ENCODE data around the gene RUNX2. TPM values are rescaled to one million over a fixed set of nuclear protein-coding genes. Genes with fewer than 3 reads are reported as not detected.

The RUNX2 gene
- total and polyA plus RNA-seq, 2 donors (not counting 1 experiment from before 2014, with no cell fraction given) = 1.3 to 2.4 TPM

- no peak overlapping the region for H3K4me2 ChIP-seq (replicated peaks; ENCODE audit: low read depth, low read length, poor library complexity, severe bottlenecking)
- H3K27me3 Mint-ChIP-seq = no peaks in the 10 kb centered on the region
These were observed 177.3 kb downstream of the RUNX2 start for GRCh38 chr6:45505470-45505869.

GRCh38 chr6:45507186-45507585 lies 179.1 kb downstream of the RUNX2 start:
- Histone ChIP-seq H3K36me3 (replicated peaks in 1 of 2; ENCODE audit: control extremely low read depth in 1 of 2, control insufficient read depth in 1 of 2, extremely low read depth in 1 of 2, insufficient read depth in 2 of 2, low read length in 1 of 2) (no peaks in the 10 kb centered on the region), H3K4me2 (replicated peaks; ENCODE audit: low read depth, low read length, poor library complexity, severe bottlenecking) (no peak overlapping the region), H3K4me3 (ENCODE audit: control extremely low read depth in 1 of 5, extremely low read depth in 1 of 5, insufficient read depth in 1 of 5, low read depth in 2 of 5, low read length in 4 of 5) (no peak overlapping the region), H3K4me1 (ENCODE audit: control insufficient read depth in 2 of 2, insufficient read depth in 2 of 2, low read length in 2 of 2) (no peaks in the 10 kb centered on the region), H3K27ac (ENCODE audit: low read length in 2 of 2) (no peak overlapping the region), H3K27me3 (replicated peaks in 1 of 4; ENCODE audit: control extremely low read depth in 1 of 4, control insufficient read depth in 3 of 4, insufficient read depth in 4 of 4, low read length in 3 of 4) (no peaks in the 10 kb centered on the region), H4K20me1 (ENCODE audit: control insufficient read depth, insufficient read depth, low read length, poor library complexity, severe bottlenecking) (no peaks in the 10 kb centered on the region), H3K9me3 (ENCODE audit: control extremely low read depth in 1 of 3, control insufficient read depth in 2 of 3, insufficient read depth in 1 of 3, low read length in 2 of 3) (no peaks in the 10 kb centered on the region), H3K9ac (ENCODE audit: low read length) (no peak overlapping the region), H3K79me2 (ENCODE audit: control insufficient read depth, insufficient read depth, low read length) (no peaks in the 10 kb centered on the region), H2AFZ (ENCODE audit: insufficient read depth, low read depth, low read length, poor library complexity, severe bottlenecking) (no peak overlapping the region)
- TF ChIP-seq EZH2 (IDR thresholded peaks at IDR 0.05; ENCODE audit: borderline replicate concordance, insufficient read depth, low read depth, low read length, poor library complexity, severe bottlenecking) (no peak), CTCF (IDR thresholded peaks at IDR 0.05) (no peak)
- no peak overlapping the region for H3K27ac Mint-ChIP-seq
- whole genome bisulfite sequencing (ENCODE audit: insufficient coverage) = no CpG with 5 or more reads among the region's 3 CpGs
- intact Hi-C loops (cut with micrococcal nuclease) = no loop called here
- no peaks in the 10 kb centered on the region for H3K4me1 Mint-ChIP-seq
- ATAC-seq (ENCODE audit: low read depth) (no peak), DNase-seq (no peak)
- H3K27me3 Mint-ChIP-seq = no peaks in the 10 kb centered on the region
- CTCF ChIA-PET = no interaction called here
- POLR2A ChIA-PET = no interaction called here
- no peak overlapping the region for H3K4me3 Mint-ChIP-seq
- no peaks in the 10 kb centered on the region for H3K9me3 Mint-ChIP-seq (ENCODE audit: insufficient read depth)

More at GRCh38 chr6:45505470-45505869, 177.3 kb downstream of the RUNX2 start:
- ATAC-seq (ENCODE audit: low read depth) (no peak), DNase-seq (no peak)
- Histone ChIP-seq H2AFZ (ENCODE audit: insufficient read depth, low read depth, low read length, poor library complexity, severe bottlenecking) (no peak overlapping the region), H3K27ac (ENCODE audit: low read length in 2 of 2) (no peak overlapping the region), H3K27me3 (replicated peaks in 1 of 4; ENCODE audit: control extremely low read depth in 1 of 4, control insufficient read depth in 3 of 4, insufficient read depth in 4 of 4, low read length in 3 of 4) (no peaks in the 10 kb centered on the region), H3K4me1 (ENCODE audit: control insufficient read depth in 2 of 2, insufficient read depth in 2 of 2, low read length in 2 of 2) (no peaks in the 10 kb centered on the region), H3K9me3 (ENCODE audit: control extremely low read depth in 1 of 3, control insufficient read depth in 2 of 3, insufficient read depth in 1 of 3, low read length in 2 of 3) (no peaks in the 10 kb centered on the region), H3K36me3 (replicated peaks in 1 of 2; ENCODE audit: control extremely low read depth in 1 of 2, control insufficient read depth in 1 of 2, extremely low read depth in 1 of 2, insufficient read depth in 2 of 2, low read length in 1 of 2) (no peaks in the 10 kb centered on the region), H3K9ac (ENCODE audit: low read length) (no peak overlapping the region), H3K79me2 (ENCODE audit: control insufficient read depth, insufficient read depth, low read length) (no peaks in the 10 kb centered on the region), H3K4me3 (ENCODE audit: control extremely low read depth in 1 of 5, extremely low read depth in 1 of 5, insufficient read depth in 1 of 5, low read depth in 2 of 5, low read length in 4 of 5) (no peak overlapping the region), H4K20me1 (ENCODE audit: control insufficient read depth, insufficient read depth, low read length, poor library complexity, severe bottlenecking) (no peaks in the 10 kb centered on the region)
- Mint-ChIP-seq H3K27ac (no peak overlapping the region), H3K4me3 (no peak overlapping the region), H3K9me3 (ENCODE audit: insufficient read depth) (no peaks in the 10 kb centered on the region), H3K4me1 (no peaks in the 10 kb centered on the region)
- CTCF ChIA-PET = interaction anchor here (0.7 kb wide), 1 partner anchor 401 kb away, joined by 5 read pairs; no protein-coding TSS in a partner anchor
- POLR2A ChIA-PET = no interaction called here
- no peak for TF ChIP-seq CTCF (IDR thresholded peaks at IDR 0.05)
- no peak for TF ChIP-seq EZH2 (IDR thresholded peaks at IDR 0.05; ENCODE audit: borderline replicate concordance, insufficient read depth, low read depth, low read length, poor library complexity, severe bottlenecking)
- intact Hi-C loops (cut with micrococcal nuclease) = no loop called here
- WGBS (ENCODE audit: insufficient coverage) = 67% methylated on average over 1 of the region's 2 CpGs
